ENCODE results near the gene STK32B.

DNA sequence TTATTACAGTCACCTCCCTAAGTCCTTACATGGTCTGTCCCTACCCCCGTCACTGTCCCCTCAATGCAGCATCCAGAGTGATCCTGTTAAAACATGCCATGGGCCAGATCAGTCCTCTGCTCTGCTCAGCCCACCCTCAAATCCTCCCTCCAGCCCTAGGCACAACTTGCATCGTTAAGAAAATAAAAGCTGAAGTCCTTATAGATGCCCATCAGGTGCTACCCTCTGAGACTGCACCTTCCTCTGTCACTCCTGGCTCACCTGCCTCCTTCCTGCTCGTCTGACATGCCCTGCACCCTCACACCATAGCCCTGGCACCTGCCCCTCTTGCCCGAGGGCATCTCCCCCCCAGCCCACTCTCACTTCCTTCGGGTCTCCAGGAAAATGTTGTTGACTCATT is 4.1 kb downstream of the STK32B start:
- no peak for TF ChIP-seq POLR2A (IDR thresholded peaks at IDR 0.05; ENCODE audit: low read length)
- no peak for TF ChIP-seq GATA1 (IDR thresholded peaks at IDR 0.05; ENCODE audit: low read depth, low read length)
